ENCODE data around the gene NDUFC1.
"Not testable (repeated sequence)": the region's sequence is repeated elsewhere in the genome, so short reads cannot be mapped to it uniquely, and the experiment has no call there.

Gene NDUFC1

GRCh38 chr4:139301821-139302611, at the start of gene NDUFC1:
NDUFC1 (minus strand) TSS chr4:139302477; CDS start chr4:139295798, 6,679 bp downstream.
- peak; percentile 27 to 37 for DNase-seq (ENCODE audit: low read depth in 2 of 2, low spot score in 1 of 2)

GRCh38 chr4:139337612-139338011, 35.3 kb upstream of the NDUFC1 start:
- no peak for DNase-seq (ENCODE audit: low read depth in 2 of 2, low spot score in 1 of 2)

DNA sequence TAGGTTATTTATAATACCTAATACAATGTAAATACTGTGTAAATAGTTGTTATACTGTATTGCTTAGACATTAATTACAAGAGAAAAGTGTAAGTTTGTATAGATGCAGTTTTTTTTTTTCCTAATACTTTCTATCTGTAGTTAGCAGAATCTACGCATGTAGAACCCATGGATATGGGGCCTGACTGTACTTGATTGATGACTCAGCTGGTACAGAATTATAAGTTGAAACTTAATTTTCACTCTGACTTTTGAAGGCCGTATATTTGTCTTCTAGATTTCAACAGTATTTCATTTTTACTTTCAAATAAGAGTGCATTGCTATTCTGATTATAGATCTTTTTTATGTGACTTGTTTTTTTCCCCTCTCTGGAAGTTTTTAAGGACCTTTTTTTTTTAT, 30.8 kb upstream of the NDUFC1 start:
- no peak for DNase-seq (ENCODE audit: low read depth in 2 of 2, low spot score in 1 of 2)

DNA sequence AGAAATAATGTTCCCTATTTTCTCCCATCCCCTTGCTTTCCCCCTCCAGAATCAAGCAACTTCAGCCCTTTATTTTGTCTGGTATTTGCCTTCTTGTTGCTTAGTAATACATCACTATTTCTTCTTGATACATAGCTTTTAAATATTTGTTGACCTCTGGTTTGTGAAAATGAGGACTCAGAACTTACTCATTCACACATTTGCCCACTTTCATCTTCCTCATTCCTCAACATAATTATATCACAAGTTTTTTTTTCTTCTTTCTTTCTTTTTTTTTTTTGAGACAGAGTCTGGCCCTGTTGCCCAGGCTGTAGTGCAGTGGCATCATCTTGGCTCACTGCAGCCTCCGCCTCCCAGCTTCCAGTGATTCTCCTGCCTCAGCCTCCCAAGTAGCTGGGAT, 28.9 kb upstream of the NDUFC1 start:
- no peak for DNase-seq (ENCODE audit: low read depth in 2 of 2, low spot score in 1 of 2)

DNA sequence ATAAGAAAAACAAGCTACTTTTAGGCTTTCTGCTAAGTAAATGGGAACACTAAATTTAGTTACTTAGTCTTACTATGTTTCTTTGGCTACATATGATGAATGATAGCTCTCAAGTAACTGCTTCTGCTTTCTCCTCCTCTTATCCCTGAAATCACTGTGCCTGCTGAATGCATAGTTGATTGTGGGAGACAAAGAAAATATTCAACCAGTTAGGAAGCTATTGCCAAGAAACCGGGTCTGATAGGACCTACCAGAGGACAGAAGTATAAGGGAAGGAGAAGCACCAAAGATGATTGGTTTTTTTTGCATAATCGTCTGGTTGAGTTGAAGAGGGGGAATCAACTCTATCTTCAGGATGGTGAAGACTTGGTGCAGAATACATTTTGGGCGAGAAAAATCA, 28.0 kb upstream of the NDUFC1 start:
- no peak for DNase-seq (ENCODE audit: low read depth in 2 of 2, low spot score in 1 of 2)

DNA sequence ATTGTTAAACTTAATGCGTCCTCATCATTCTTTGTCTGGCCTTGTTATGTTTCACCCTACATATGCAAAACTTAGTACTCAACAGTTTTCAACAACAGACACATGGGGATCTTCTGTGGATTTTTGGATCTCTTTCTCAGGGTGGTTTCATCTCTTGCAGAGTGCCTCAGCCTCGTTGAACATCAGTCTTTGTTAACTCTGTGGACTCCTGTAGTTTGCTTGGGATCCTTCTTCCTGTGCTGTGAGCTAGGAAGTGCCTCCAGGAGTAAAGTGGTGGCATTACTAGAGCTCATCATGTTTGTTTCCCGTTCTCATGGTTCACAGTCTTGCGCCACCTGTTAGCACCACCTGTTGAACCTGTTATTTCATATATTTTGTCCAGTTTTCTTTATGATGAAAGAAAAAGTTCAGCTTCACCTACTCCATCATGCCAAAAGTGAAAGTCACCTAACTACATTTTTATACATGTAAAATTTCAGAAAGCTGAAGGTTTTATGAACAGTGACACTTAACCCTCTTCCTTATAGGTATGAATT, 27.5 kb upstream of the NDUFC1 start:
- no peak for DNase-seq (ENCODE audit: low read depth in 2 of 2, low spot score in 1 of 2)

- DNase-seq (ENCODE audit: low read depth in 2 of 2, low spot score in 1 of 2): no peak
Observed at GRCh38 chr4:139324620-139325019, 22.3 kb upstream of the NDUFC1 start.

- not testable (repeated sequence) for DNase-seq (ENCODE audit: low read depth in 2 of 2, low spot score in 1 of 2)
Observed at GRCh38 chr4:139322541-139322940, 20.3 kb upstream of the NDUFC1 start.

DNA sequence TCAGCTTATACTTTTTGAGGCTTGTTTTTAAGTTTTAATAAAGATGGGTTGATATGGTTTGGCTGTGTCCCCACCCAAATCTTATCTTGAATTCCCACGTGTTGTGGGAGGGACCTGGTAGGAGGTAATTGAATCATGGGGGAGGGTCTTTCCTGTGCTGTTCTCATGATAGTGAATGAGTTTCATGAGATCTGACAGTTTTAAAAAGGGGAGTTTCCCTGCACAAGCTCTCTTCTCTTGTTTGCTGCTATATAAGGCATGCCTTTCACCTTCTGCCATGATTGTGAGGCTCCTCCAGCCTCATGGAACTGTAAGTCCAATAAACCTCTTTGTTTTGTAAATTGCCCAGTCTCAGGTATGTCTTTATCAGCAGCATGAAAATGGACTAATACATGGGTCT, 19.8 kb upstream of the NDUFC1 start:
- DNase-seq (ENCODE audit: low read depth in 2 of 2, low spot score in 1 of 2): not testable (repeated sequence)

GRCh38 chr4:139319571-139319970, 17.3 kb upstream of the NDUFC1 start:
- no peak for DNase-seq (ENCODE audit: low read depth in 2 of 2, low spot score in 1 of 2)

DNA sequence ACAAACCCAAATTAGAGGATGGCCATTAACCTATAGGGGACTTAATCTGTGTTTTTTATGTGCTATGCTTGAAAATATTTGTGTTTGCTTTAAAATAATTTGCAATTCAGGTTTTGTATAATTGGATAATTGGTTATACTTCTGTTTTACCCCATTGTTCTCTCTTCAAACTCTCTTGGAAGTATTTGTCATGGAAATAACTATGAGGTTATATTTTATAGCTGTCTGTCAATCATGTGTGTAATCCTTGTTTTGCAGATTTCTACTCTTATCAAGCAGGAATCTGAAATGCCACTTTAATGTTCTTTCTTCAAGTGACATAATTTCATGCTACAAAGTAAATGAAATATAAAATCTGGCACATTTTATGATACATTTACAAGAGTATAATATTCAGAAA, 15.4 kb upstream of the NDUFC1 start:
- DNase-seq (ENCODE audit: low read depth in 2 of 2, low spot score in 1 of 2): no peak

- no peak for DNase-seq (ENCODE audit: low read depth in 2 of 2, low spot score in 1 of 2)
Observed at GRCh38 chr4:139316733-139317132, 14.5 kb upstream of the NDUFC1 start.

DNA sequence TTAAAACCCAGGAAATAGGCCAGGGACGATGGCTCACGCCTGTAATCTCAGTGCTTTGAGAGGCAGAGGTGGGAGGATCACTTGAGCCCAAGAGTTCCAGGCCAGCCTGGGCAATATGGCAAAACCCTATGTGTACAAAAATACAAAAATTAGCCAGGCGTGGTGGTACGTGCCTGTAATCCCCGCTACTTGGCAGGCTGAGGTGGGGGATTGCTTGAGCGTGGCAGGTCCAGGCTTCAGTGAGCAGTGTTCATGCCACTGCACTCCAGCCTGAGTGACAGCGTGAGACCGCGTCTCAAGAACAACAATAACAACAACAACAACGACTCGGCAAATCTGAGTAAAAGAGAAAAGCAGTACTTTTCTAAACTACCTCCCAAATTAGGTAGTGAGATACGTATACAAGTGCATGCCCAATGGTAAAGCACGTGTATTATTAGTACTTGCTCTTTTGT, 13.0 kb upstream of the NDUFC1 start:
- no peak for DNase-seq (ENCODE audit: low read depth in 2 of 2, low spot score in 1 of 2)

DNA sequence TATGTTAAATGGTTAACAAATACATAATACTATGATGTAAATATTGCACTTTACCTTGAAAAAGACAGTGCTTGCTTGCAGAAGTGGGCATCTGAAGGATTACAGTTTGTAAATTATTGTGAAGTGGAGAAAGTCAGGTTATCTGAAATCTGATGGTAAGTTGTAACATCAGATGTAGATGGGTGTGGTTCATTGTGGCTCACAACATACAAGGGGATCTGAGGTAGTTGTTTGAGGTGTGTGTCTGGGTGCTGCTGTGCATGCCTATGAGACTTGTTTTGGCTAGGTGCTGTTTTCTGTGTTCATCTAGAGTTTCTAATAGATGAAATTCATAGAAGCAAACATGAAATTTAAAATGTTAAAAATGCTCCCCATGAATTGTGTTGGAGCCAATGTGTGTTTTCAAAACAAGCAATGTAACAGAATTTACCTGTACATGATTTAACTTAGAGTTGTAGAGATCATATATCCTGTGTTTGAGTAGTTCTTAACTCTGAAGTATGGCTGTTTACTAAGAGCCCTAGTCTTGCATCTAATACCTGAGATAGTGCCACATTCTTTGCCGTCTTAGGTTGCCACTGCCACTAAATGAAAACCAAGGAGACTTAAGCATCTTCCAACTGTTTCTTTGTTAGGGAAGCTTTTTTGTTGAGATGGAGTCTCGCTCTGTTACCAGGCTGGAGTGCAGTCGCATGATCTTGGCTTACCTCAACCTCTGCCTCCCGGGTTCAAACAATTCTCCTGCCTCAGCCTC, 11.9 kb upstream of the NDUFC1 start:
- no peak for DNase-seq (ENCODE audit: low read depth in 2 of 2, low spot score in 1 of 2)

DNA sequence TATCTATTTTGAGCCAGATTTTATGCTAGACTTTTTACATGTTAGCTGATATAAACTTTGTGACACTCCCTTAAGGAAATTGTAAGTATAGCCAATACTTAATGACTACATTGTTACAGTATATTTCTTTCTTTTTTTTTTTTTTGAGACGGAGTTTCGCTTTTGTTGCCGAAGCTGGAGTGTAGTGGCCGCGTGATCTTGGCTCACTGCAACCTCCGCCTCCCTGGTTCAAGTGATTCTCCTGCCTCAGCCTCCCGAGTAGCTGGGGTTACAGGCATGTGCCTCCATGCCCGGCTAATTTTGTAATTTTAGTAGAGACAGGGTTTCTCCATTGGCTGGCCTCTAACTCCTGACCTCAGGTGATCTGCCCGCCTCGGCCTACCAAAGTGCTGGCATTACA, 11.1 kb upstream of the NDUFC1 start:
- DNase-seq (ENCODE audit: low read depth in 2 of 2, low spot score in 1 of 2): not testable (repeated sequence)

- DNase-seq (ENCODE audit: low read depth in 2 of 2, low spot score in 1 of 2): no peak
Observed at GRCh38 chr4:139312552-139313332, 10.5 kb upstream of the NDUFC1 start.

DNA sequence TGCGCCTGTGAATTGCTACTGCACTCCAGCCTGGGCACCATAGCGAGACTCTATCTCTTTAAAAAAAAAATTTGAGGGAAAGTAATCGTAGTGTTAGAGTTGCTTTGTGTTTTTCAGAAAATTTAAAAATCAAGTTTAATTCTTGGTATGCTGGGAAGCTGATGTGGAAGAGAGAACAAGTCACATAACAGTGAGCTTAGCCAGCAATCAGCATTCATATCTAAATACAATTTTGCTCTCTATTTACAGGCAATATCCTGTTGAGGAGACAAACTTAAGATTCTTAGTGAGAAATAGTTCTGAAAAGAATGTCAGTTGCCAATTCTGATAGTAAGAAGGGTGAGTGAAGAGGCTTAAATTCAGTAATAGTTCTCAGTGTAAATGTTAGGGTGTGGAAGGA, 9.6 kb upstream of the NDUFC1 start:
- DNase-seq (ENCODE audit: low read depth in 2 of 2, low spot score in 1 of 2): no peak

DNA sequence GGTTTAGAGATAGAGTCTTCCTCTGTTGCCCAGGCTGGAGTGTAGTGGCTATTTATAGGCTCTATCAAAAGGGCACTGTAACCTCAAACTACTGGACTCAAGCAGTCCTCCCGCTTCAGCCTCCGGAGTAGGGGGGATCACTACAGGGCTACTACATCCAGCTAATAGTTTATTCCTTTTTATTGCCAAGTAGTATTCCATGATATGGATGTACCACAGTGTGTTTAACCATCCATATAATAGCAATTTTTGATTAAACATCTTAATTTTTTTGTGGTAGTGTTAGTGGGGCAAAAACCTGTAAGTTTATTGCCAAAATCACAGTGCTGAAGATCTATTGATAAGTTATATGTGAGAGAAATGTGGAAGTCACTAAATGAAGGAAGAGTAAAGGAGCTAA, 2.6 kb upstream of the NDUFC1 start:
- DNase-seq (ENCODE audit: low read depth in 2 of 2, low spot score in 1 of 2): no peak

GRCh38 chr4:139301113-139301820, 1.0 kb downstream of the NDUFC1 start, which contains the start of gene NAA15:
NAA15 (plus strand) TSS chr4:139301505; CDS start chr4:139301778, 273 bp downstream.
- peak; percentile 92 to 97 for DNase-seq (ENCODE audit: low read depth in 2 of 2, low spot score in 1 of 2)

- DNase-seq (ENCODE audit: low read depth in 2 of 2, low spot score in 1 of 2): no peak
Observed at GRCh38 chr4:139300431-139301112, 1.7 kb downstream of the NDUFC1 start.
